NCI-H1436 treated with DMSO at 0.1 percent for 48 hours (cell line): ENCODE data around the gene PIANP.
A peak's percentile ranks its signal among the peaks of the same experiment; 100 is the strongest.

Source experiments
- DNase-seq: peaks from one replicate; lab custom pipeline; 2025; lab: John Stamatoyannopoulos, UW

PIANP gene

GRCh38 chr12:6667559-6668210 is 32.9 kb downstream of the PIANP start:
- no peak for DNase-seq

GRCh38 chr12:6666211-6666610 is 34.4 kb downstream of the PIANP start:
- no peak for DNase-seq

- no peak for DNase-seq
These were observed 35.7 kb downstream of the PIANP start for GRCh38 chr12:6664902-6665301.

DNA sequence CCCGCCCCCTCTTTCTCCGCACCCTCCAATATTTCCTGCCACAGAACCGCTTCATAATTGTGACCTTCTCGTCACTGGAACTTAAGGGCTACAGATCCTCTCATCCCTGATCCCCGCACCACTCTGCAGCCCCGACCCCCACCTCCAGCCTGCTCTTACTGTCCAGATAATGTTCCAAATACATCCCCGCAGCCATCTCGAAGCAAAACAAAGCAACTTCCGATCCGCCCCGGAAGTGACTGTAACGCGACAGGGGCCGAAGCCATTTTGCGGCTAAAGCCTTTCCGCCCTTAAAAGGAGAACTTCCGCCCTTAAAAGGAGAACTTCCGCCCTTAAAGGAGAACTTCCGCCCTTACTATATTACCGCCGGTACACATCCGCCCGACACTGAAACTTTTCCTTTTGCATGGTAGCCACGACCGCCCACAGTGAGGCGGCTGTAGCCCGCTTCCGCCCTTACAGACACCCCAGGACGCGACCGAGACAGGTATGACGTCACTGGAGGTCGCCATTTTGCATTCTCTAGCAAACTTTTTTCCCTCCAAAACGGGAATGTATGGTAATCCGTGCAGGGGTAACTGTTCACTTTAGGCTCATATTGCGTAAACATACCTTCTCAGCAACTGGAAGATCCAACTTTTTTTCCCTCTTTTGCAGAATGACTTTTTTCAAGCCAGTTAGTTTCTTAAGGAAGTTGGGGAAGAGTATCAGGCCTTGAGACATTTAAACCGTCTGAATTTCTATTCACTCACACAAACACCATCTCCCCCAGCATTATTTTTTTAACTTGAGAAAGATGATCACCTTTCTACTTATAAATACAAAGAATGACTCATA is 37.5 kb downstream of the PIANP start, which contains the start of gene ING4:
TSS of gene ING4 (minus strand) at position 214 of the 837 bp plus-strand sequence. CDS start at position 196, 18 bp downstream.
- peak; percentile 98 for DNase-seq

DNA sequence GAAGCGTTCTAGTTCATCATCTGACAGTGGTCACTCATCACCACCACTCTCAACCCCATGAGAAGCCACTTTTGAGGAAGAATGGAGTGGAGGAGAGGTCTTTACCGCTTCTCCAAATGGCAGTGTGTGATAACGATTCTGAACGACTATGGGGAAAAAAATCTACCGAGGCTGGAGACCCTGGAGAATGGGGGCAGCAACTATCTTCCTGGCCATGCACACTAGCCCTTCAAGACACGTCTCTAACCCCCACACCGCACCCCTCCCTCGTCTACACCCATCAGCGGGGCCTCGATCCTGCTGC is 38.1 kb downstream of the PIANP start:
- DNase-seq: no peak

- no peak for DNase-seq
These were observed 46.6 kb downstream of the PIANP start for GRCh38 chr12:6653987-6654386.

- no peak for DNase-seq
These were observed 47.3 kb downstream of the PIANP start for GRCh38 chr12:6653342-6653741.

GRCh38 chr12:6652391-6652790 is 48.2 kb downstream of the PIANP start:
- no peak for DNase-seq

DNA sequence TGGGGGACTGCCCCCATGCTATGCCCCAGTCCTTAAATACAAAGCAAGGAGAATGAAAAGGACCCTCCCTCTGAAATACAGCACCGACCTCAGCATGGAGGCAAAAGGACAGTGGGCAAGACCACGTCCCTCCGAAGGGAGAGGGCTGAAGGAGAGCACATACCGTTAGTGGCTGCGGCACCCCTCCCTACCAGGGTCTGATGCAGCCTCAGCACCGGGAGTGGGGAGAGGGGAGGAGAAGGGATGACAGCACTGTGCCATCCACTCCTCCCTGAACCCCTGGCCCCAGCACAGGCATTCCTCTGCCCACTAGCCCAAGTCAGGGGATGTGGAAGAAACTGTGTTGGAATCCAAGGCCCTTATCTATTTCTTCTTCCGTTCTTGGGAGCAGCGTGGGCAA is 49.8 kb downstream of the PIANP start:
- DNase-seq: no peak

DNA sequence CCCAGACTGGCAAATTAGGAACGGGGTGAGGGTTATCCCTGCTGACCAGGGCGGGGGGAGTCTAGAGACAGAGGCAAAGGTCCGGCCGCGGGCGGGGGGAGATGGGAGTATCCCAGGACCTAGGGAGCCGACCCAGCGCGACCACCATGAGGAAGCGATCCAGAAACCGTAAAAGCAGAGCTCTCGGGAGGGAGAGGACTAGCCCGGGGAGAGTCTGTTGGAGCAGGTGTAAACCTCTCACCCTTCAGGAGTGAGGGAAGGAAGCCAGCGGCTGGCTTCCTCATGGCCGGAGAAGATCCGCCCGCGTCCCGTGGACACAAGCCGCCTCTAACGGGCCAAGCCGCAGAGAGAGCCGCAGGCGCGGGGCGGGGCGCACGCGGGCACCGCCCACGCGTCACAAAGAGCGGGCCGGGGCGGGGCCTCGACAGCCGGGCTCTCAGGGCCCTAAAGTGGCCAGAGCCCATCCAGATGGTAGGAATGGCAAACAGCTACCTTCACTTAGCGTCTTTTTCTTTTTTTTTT is 53.5 kb downstream of the PIANP start, which contains the start of gene ACRBP:
TSS of gene ACRBP (minus strand) at position 350 of the 522 bp plus-strand sequence. CDS start at position 284, 66 bp downstream.
- no peak for DNase-seq

DNA sequence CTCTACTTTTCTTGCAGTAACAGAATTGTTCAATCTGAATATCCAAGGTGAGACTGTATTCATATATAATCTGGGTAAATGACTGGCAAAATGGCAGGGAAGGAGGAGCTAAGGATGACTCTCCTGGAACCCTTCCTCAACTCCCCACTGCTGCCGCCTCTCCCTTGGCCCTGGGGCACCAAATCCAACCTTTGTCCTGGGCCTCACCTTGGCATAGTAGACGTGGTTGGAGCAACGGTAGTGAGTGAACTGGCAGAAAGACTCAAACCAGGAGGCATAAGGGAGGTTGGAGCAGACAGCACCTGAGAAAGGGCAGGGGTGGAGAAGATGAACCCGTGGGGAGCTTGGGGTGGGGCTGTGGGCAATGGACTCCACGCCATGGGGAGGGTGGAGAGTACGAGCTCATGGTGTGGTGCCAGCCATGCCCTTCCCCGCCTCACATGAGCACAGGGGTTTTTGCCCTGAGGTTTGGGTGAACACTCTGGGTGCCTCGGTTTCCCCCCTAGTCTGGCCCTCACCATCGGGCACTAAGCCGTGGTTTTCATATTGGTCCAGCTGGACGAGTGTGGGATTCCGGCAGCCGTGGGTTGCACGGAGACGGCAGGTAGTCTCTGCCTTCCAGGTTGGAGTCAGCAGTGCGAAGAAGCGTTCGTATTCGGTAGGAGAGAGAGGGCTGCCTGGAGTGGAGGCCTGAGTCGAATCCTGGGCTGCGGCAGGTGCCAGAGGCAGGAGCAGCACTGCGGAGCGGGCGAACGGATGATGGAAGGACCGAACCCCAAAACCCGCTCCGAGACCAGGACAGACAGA is 54.1 kb downstream of the PIANP start:
- no peak for DNase-seq

DNA sequence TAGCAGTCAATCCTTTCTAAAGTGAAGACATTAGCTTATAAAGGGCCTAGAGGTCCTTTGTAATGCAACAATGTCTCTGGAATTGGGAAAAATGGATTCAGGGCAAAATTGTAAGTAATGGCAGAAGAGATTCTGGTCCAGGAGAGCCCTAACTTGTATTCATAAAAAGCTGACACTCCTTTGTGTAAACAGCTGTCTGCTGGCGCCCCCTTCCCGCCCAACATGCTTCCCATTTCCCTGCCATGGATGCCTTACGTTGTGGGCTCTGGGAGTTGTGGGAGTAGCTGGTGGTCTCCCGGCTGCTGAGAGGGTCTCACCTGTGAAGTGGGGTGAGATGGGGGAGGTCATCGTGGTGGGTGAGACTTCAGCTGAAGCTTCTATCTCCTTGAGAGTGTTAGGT is 55.7 kb downstream of the PIANP start:
- no peak for DNase-seq

DNA sequence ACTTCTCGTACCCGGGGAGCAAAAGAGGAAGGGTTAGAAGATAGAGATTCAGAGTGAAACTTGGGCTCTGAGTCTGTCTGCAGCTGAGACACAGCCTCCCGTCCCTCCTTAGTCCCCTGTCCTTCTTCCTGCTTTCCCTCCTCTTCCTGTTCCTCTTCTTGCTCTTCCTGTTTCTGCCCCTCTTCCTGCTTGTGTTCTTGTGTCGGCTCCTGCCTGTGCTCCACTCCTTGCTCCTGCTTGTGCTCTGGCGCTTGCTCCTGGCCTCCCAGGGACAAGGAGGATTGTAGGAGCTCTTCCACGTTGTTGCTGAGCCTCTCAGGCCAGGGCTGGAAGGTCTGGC is 56.4 kb downstream of the PIANP start:
- no peak for DNase-seq
